Ovary (tissue), 3 donors: ENCODE results near the gene FBXW2.

Experiments used
- EP300 ChIP-seq: sonication (generic); formaldehyde crosslinking; IDR thresholded peaks from one replicate; pipeline ENCODE4 v1.6.1; 2017; ENCODE audit warnings: antibody characterized with exemption
- POLR2A ChIP-seq: fragments of 450-650 bp; IDR thresholded peaks from one replicate; pipeline ENCODE4 v1.6.1; 2017; ENCODE audit warnings: antibody characterized with exemption, mild to moderate bottlenecking, moderate library complexity
- TF ChIP-seq, protein P1 (sequence below), 3 donors: fragments of 450-650 bp in 2 of 3; fragments of 200-600 bp in 1 of 3; IDR thresholded peaks; one replicate each; pipeline versions ENCODE4 v1.5.1 to v1.8.0; 2016 to 2022; ENCODE audit warnings: antibody characterized with exemption in 3 of 3, mild to moderate bottlenecking in 1 of 3
- donor health status: DM: no; HTN: no; CAD: no.

DNA sequence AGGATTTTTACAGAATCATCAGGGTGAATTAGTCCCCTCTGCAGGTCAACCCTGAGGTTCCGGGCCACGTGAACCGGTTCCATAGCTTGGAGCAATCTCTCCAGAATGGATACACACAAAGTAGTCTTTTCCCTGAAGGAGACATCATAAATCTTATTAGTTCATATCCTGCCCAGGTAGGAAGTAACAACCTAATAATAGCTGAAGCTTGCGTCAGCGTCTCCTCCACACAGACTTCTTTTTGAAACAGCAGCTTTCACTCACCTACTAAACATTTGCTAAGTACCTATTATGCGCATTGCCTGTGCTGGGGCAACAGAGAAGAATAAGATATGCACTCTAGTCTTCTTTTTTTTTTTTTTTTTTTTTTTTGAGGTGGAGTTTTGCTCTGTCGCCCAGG, 40.1 kb upstream of the FBXW2 start:
- TF ChIP-seq, protein P1, sequence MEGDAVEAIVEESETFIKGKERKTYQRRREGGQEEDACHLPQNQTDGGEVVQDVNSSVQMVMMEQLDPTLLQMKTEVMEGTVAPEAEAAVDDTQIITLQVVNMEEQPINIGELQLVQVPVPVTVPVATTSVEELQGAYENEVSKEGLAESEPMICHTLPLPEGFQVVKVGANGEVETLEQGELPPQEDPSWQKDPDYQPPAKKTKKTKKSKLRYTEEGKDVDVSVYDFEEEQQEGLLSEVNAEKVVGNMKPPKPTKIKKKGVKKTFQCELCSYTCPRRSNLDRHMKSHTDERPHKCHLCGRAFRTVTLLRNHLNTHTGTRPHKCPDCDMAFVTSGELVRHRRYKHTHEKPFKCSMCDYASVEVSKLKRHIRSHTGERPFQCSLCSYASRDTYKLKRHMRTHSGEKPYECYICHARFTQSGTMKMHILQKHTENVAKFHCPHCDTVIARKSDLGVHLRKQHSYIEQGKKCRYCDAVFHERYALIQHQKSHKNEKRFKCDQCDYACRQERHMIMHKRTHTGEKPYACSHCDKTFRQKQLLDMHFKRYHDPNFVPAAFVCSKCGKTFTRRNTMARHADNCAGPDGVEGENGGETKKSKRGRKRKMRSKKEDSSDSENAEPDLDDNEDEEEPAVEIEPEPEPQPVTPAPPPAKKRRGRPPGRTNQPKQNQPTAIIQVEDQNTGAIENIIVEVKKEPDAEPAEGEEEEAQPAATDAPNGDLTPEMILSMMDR (IDR thresholded peaks at IDR 0.05): no peak
- no peak for TF ChIP-seq EP300
- no peak for TF ChIP-seq POLR2A
